Activated naive CD8-positive, alpha-beta T cell treated with anti-CD3 and anti-CD28 coated beads for 36 hours (primary cell): ENCODE measurements around the gene AP3S2. TPM values are rescaled to one million over a fixed set of nuclear protein-coding genes. Genes with fewer than 3 reads are reported as not detected.
"Not testable (repeated sequence)": the region's sequence is repeated elsewhere in the genome, so short reads cannot be mapped to it uniquely, and the experiment has no call there.

Source experiments
- DNase-seq: peaks from one replicate; pipeline ENCODE4 v3.0.0; 2021
- H3K27ac Mint-ChIP-seq: one replicate; pipeline ENCODE4 v1.8.0; 2022; ENCODE audit warnings: mild to moderate bottlenecking, moderate library complexity, mixed read lengths
- H3K27me3 Mint-ChIP-seq: one replicate; pipeline ENCODE4 v1.8.0; 2022; ENCODE audit warnings: mild to moderate bottlenecking, mixed read lengths
- H3K36me3 Mint-ChIP-seq: one replicate; pipeline ENCODE4 v1.8.0; 2021; ENCODE audit warnings: mild to moderate bottlenecking, mixed read lengths
- H3K4me1 Mint-ChIP-seq: one replicate; pipeline ENCODE4 v1.8.0; 2021; ENCODE audit warnings: mixed read lengths
- H3K4me3 Mint-ChIP-seq: one replicate; pipeline ENCODE4 v1.8.0; 2022; ENCODE audit warnings: mild to moderate bottlenecking, moderate library complexity, mixed read lengths
- H3K9me3 Mint-ChIP-seq: one replicate; pipeline ENCODE4 v1.8.0; 2022; ENCODE audit warnings: mixed read lengths
- total RNA-seq, 2 experiments: library from RNA; stranded (reverse); gene quantifications; one replicate each; pipeline ENCODE4 v1.2.3, GENCODE V29; 2021

AP3S2 gene
- total RNA-seq, 2 experiments from 2014 or later = 16.2 to 20.8 TPM

GRCh38 chr15:89782619-89782950 lies 111.2 kb downstream of the AP3S2 start:
- DNase-seq, H3K4me1 Mint-ChIP-seq, H3K4me3 Mint-ChIP-seq, H3K36me3 Mint-ChIP-seq, H3K27ac Mint-ChIP-seq, H3K9me3 Mint-ChIP-seq: not testable (repeated sequence)
- peaks cover 27% of the 10 kb centered on the region for H3K27me3 Mint-ChIP-seq

GRCh38 chr15:89781891-89782618 lies 111.7 kb downstream of the AP3S2 start:
- Mint-ChIP-seq H3K27ac (no peak overlapping the region), H3K4me3 (no peak overlapping the region), H3K27me3 (peaks cover 32% of the 10 kb centered on the region), H3K36me3 (no peaks in the 10 kb centered on the region), H3K4me1 (no peaks in the 10 kb centered on the region), H3K9me3 (no peaks in the 10 kb centered on the region)
- DNase-seq = no peak

DNA sequence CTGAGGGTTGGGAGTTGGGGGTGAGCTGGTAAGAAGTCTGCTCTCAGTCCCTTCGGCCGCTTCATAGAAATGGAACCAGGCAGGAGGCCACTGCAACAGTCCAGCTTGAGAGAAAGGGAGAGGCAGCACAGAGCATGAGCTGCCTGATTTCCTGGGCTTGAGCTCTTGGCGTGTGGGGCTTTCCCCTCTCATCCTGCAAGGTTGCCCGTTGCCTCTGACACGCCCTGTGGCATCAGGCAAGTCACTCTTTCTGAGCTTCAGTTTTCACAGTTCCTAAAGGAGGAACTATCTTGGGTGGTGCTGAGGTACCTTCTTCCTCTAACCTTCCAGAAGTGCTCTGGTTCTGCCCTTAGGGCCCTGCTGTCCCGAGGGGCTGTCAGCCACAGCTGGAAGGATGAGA lies 112.7 kb downstream of the AP3S2 start:
- H3K4me1 Mint-ChIP-seq = no peaks in the 10 kb centered on the region
- H3K36me3 Mint-ChIP-seq = no peaks in the 10 kb centered on the region
- H3K4me3 Mint-ChIP-seq = no peak overlapping the region
- no peaks in the 10 kb centered on the region for H3K9me3 Mint-ChIP-seq
- DNase-seq = no peak
- no peak overlapping the region for H3K27ac Mint-ChIP-seq
- peaks cover 37% of the 10 kb centered on the region for H3K27me3 Mint-ChIP-seq

GRCh38 chr15:89780601-89781000 lies 113.2 kb downstream of the AP3S2 start:
- Mint-ChIP-seq H3K9me3 (no peaks in the 10 kb centered on the region), H3K4me3 (no peak overlapping the region), H3K4me1 (no peaks in the 10 kb centered on the region), H3K27me3 (peaks cover 42% of the 10 kb centered on the region), H3K27ac (no peak overlapping the region), H3K36me3 (no peaks in the 10 kb centered on the region)
- no peak for DNase-seq

Other genes with a start within 250 kb of the AP3S2 start
- gene KIF7, start 238.5 kb downstream of the AP3S2 start, total RNA-seq = 1 to 10 TPM; 3.4 to 3.7 TPM
- under 1 TPM; 0.23 to 0.34 TPM for gene PLIN1, start 214.6 kb downstream of the AP3S2 start, total RNA-seq
- gene PEX11A, start 203.2 kb downstream of the AP3S2 start, total RNA-seq = 1 to 10 TPM; 3.0 to 4.0 TPM
- gene WDR93, start 203.2 kb downstream of the AP3S2 start, total RNA-seq = not detected
- 1 to 10 TPM; 4.2 to 4.5 TPM for gene MESP1, start 142.7 kb downstream of the AP3S2 start, total RNA-seq
- gene MESP2, start 117.7 kb downstream of the AP3S2 start, total RNA-seq = not detected
- under 1 TPM in 1 of 2 experiments, not detected in 1; 0.27 TPM for gene ANPEP, start 79.1 kb downstream of the AP3S2 start, total RNA-seq
- not detected for gene ARPIN, start 19.0 kb upstream of the AP3S2 start, total RNA-seq
- 10 to 100 TPM; 17.8 to 17.9 TPM for gene ZNF710, start 107.3 kb upstream of the AP3S2 start, total RNA-seq
- gene IDH2, start 208.5 kb upstream of the AP3S2 start, total RNA-seq = 100 to 1,000 TPM; 148 to 157 TPM